Liver (tissue), 3 donors: ENCODE results near the gene RAB39B.

ENCODE experiments used
- CTCF ChIP-seq: fragments of 150-350 bp; IDR thresholded peaks from 2 replicates; pipeline ENCODE4 v1.5.1; 2017; ENCODE audit warnings: improper control_type of control experiment, low read depth, low read length; ENCODE audit not compliant: missing input control
- GABPA ChIP-seq, 2 donors: IDR thresholded peaks in 1 of 2; conservative IDR thresholded peaks in 1 of 2; 2 replicates each; pipeline ENCODE4 v1.6.1; 2016; ENCODE audit warnings: antibody characterized with exemption in 2 of 2, mild to moderate bottlenecking in 1 of 2, moderate library complexity in 1 of 2
- JUND ChIP-seq, 2 donors: IDR thresholded peaks; 2 replicates each; pipeline ENCODE4 v1.6.1; 2016; ENCODE audit warnings: antibody characterized with exemption in 2 of 2
- MAX ChIP-seq: IDR thresholded peaks from 2 replicates; pipeline ENCODE4 v1.6.1; 2016; ENCODE audit warnings: antibody characterized with exemption
- RAD21 ChIP-seq, 2 donors: IDR thresholded peaks; 2 replicates each; pipeline ENCODE4 v1.6.1; 2016; ENCODE audit warnings: antibody characterized with exemption in 2 of 2, mild to moderate bottlenecking in 2 of 2
- REST ChIP-seq: IDR thresholded peaks from 2 replicates; pipeline ENCODE4 v1.6.1; 2016; ENCODE audit warnings: antibody characterized with exemption, mild to moderate bottlenecking
- TAF1 ChIP-seq: conservative IDR thresholded peaks from 2 replicates; pipeline ENCODE4 v1.6.1; 2016; ENCODE audit warnings: antibody characterized with exemption, mild to moderate bottlenecking
- YY1 ChIP-seq: IDR thresholded peaks from 2 replicates; pipeline ENCODE4 v1.6.1; 2016; ENCODE audit warnings: antibody characterized with exemption, mild to moderate bottlenecking
- donor health status: healthy.
- donor health status: healthy.

- TF ChIP-seq CTCF, result no peak
- TF ChIP-seq MAX, result no peak
- TF ChIP-seq REST, result no peak
- no peak for TF ChIP-seq GABPA (IDR thresholded peaks at IDR 0.05 in 1 of 2, conservative IDR thresholded peaks at IDR 0.05 in 1 of 2)
- no peak for TF ChIP-seq JUND (IDR thresholded peaks at IDR 0.05)
- no peak for TF ChIP-seq RAD21 (IDR thresholded peaks at IDR 0.05)
- TF ChIP-seq TAF1, result no peak
- TF ChIP-seq YY1, result no peak
Measured at GRCh38 chrX:155231163-155231562, 33.1 kb downstream of the RAB39B start.
